Measurements from ENCODE around the gene RUVBL2.

RUVBL2 gene

DNA sequence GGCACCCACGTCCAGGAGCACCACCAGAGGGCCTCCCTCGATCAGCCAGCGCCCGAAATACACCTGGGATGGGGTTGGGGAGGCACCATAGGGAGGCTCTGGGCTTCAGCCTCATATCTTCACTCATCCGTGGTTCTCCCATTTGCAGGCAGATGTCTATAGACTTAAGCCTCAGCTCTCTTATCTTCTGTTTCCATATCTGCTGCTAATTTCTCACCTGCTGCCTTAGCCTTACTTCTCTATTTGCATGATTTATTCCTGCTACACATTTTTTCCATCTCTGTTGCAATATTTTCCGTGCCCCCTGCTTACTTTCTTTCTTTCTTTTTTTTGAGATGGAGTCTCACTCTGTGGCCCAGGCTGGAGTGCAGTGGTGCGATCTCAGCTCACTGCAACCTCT, 6.4 kb upstream of the RUVBL2 start:
- no peak overlapping the region for H3K27ac ChIP-seq
- DNase-seq (ENCODE audit: low read depth, low spot score) = no peak

DNA sequence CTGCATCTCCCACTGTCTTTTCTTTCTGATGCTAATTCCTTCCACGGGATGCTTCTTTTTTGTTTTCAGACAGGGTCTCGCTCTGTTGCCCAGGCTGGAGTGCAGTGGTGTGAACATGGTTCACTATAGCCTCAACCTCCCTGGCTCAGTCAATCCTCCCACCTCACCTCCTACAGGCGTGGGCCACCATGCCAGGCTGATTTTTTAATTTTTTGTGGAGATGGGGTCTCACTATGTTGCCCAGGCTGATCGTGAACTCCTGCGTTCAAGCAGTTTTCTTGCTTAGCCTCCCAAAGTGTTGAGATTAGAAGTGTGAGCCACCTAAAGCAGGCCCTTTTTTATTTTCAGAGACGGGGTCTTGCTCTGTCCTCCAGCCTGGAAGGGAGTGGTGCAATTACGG, 5.4 kb upstream of the RUVBL2 start:
- DNase-seq (ENCODE audit: low read depth, low spot score) = no peak
- H3K27ac ChIP-seq = no peak overlapping the region

DNA sequence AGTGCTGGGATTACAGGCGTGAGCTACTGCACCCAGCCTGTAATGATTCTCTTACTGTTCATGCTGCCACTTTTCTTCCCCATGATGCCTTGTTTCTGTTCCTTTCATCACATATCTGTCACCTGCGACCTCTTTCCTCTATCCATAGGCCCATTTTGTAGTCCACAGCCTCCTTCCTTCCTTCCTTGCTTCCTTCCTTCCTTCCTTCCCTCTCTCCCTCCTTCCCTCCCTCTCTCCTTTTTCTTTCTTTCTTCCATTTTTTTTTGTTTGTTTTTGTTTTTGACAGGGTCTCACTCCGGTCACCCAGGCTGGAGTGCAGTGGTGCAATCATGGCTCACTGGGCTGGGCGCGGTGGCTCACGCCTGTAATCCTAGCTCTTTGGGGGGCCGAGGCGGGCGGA, 4.8 kb upstream of the RUVBL2 start:
- no peak overlapping the region for H3K27ac ChIP-seq
- DNase-seq (ENCODE audit: low read depth, low spot score) = no peak

DNA sequence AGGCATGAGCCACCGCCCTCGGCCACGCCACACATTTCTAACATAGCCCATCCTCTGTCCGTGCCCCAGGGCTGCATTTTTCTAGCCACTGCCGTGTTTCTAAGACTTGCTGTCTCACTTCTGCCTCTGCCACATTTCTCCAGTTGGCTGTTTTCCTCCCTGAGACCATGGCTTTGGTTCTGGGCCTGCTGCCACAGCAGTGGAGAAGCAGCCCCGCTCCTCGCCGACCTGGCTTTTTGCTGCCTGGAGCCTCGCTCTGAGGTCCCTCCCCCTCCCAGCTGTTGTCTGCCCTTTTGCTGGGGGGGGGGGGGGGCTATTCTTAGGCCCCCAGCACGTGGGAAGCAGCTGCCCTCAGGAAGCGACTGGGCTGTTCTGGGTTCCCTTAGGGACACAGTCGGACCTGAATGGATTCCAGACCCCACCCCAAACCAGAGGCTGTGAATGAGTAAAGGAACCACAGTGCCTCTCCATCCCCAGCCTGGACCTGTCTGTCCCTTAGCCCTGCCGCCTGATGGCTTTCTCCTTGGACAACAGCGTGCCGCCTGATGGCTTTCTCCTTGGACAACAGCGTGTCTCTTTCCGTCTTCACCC, 3.9 kb upstream of the RUVBL2 start:
- no peak overlapping the region for H3K27ac ChIP-seq
- DNase-seq (ENCODE audit: low read depth, low spot score) = no peak

DNA sequence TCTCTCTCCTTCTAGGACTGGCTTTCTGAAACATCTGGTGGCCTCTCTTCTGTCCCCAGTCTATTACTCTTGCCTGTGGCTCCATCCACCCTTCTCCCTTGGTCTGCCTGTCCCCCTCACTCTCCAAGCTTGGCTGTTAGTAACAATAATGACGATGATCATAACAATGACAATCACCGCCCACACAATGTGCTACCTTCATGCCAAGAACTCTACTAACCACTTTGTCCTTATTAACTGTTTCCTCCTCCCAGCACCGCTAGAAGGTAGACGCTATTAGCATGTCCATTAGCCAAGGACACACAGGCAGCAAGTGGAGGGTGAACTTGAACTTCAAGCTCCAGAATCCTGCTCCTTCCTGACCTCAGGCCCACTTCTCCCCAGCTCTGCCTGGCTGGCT, 3.3 kb upstream of the RUVBL2 start:
- DNase-seq (ENCODE audit: low read depth, low spot score) = no peak
- H3K27ac ChIP-seq = no peak overlapping the region

DNA sequence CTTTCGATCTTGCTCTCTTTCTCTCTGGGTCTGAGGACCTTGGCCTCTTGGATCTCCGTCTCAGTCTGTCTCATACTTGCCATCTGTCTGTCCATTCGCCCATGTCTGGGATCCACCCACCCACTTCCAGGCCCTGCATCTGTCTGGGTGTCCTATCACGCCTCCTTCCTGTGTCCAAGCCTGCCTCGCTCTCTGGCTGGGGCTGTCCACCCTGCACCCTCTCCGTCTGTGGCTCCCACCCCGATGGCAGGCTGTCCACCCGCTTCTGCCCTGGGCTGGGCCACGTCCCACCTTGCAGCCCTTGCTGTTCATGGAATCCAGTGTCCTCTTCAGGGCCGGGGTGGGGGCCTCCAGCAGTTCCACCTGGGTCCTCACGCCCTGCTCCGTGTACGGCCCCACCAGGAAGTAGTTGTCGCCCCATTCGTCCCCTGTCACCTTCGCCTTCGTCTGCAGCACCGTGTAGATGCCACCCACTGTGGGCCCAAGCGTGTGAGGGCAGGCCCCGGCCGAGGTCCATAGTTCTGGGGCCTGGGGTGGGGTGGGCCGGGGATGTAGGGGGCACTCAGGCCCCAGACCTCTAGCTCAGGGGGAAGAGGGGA, 2.6 kb upstream of the RUVBL2 start:
- no peak overlapping the region for H3K27ac ChIP-seq
- no peak for DNase-seq (ENCODE audit: low read depth, low spot score)

DNA sequence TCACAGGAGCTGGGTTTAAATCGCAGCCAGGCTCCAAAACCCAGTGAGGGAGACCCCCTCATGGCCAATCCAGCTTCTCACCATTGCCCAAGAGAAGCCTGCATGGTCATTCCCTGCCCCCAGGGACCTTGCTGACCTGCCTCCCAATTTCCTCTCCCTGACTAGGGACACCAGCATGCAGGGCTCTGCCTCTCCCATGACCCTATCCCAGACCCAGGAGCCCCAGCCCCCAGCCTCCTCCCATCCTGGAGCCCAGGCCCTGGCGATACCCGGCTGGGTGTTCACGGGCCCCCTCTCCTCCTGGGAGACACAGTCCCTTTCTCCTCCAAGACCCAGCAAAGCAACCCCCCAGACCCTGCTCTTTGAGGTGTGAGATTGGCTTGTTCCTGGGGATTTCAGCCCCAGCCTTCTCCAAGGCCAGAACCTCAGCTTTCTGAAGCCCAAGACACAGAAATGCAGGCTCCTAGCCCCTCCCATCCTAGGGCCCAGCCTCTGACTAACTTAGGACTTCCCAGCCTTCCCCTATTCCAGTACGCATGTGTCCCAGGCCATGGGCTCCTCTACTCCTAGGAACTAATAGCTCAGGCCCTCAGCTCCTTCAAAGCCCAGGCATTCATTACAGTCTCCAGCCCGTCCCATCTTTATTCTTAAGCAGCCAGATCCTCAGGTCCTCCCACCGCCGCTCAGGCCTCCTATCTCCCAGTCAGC, 1.7 kb upstream of the RUVBL2 start:
- DNase-seq (ENCODE audit: low read depth, low spot score) = peak; percentile 34
- peak overlapping the region; percentile 85 for H3K27ac ChIP-seq

DNA sequence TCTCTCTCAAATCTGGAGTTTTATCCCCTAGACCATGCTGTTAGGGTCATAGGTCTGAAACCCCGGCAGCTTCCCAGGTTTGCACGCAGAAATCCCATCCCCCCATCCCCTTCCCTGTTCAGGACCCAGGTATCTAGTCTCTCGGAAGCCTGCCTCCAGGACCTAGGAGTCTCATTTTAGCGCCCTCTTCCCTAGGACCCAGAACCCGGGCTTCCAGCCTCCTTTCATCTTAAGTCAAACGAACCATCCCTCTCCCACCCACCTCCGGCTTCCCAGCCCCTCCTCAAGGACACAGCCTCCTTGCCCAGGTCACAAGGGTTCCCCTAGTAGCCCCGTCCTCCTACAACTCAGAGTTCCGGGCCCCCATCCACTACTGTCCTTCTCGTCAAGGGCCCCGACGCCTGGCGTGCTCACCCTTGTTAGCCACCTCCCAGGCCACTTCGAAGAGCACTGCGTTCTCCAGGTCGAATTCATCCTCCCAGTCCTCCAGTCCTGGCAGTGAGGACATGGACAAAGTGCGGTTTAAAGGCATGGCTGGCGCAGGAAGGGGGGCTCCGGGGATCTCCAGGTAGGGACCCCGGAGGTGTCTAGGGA, 1.0 kb upstream of the RUVBL2 start:
- no peak for DNase-seq (ENCODE audit: low read depth, low spot score)
- H3K27ac ChIP-seq = peak overlapping the region; percentile 85

DNA sequence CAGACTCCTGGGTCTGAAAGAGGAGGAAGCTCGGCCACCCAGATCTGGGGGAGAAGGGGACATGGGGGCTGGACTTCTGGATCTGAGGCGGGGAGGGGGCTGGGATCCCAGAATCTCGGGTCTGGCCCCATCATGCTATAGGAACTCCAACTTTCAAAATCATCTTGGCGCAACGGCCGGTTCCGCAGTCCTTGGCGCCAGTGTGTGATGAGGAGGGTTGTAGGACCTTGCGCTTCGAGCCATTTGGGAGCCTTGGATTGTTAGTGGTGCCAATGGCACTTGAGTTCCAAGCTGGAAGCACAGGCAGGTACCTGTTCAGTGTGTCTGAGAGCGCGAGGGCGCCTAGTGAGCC, 324 bp downstream of the RUVBL2 start:
- no peak for DNase-seq (ENCODE audit: low read depth, low spot score)
- peak overlapping the region; percentile 85 for H3K27ac ChIP-seq

DNA sequence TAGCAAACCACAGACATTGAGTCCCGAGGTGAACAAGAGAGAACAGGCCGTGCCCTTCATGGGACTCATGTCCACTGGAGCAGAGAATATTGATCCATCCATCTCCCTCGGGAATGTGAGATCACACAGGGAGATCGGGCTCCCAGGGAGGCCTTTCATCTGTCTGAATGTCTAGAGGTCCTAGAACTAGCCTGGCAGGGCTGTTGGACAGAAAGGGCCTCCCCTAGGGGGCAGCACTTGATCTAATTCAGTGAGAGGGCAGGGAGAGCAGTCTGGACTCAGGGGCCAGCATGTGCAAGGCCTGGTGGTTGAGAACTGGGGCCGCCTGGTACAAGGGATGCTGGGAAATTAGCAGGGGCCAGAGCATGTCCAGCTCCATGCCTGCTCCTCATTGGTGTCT, 4.3 kb downstream of the RUVBL2 start:
- DNase-seq (ENCODE audit: low read depth, low spot score) = no peak

DNA sequence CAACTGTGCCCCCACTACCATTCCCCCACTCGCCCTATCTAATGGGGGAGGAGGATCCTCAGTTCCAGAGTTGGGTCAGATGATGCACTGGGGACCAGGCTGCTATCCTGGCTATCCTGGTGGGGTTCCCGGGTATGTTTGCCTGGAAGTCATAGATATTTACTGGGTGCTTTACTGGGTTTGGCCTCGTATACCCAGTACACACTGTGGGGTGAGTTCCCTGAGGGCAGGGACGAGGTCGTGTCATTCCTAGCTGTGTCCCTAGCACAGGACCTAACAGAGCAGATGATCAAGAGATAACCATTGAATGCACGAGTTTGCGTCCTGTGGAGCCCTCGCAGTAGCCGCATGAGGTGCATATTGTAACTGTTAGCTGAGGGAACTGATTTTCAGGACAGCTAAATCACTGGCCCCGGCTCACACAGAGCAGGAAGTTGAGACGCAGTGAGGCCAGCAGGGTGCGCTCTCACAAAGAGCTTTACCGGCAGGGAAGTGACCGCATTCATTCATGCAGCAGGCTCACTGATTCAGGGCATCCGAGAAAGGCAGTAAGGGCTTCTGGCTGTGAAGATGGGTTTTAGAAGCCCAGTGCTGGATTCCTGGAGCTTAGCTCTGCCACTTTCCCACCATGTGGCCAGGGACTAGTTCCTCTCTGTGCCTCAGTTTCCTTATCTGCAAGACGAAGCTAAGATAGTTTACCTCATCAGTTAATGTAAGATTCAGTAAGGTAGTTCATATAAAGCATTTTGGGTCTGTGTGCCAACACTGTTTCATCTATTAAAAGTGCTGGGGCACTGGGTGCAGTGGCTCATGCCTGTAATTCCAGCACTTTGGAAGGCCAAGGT, 6.0 kb downstream of the RUVBL2 start:
- H3K27ac ChIP-seq = no peak overlapping the region
- DNase-seq (ENCODE audit: low read depth, low spot score) = peak; percentile 10

More for the DNA sequence above, 4.3 kb downstream of the RUVBL2 start:
- no peak overlapping the region for H3K27ac ChIP-seq

DNA sequence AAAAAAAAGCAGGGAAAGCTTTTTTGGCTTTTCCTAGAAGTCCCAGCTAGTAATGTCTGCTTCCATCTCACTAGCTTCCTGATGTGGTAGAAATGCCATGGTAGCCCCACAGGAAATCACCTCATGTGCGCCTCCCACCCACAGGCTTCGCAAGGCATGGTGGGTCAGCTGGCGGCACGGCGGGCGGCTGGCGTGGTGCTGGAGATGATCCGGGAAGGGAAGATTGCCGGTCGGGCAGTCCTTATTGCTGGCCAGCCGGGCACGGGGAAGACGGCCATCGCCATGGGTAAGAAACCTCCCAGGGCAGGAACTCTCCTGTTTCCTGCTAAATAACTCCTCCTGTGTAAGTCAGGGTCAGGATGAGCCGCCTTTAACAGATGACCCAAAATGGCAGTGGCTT, 10.4 kb downstream of the RUVBL2 start:
- no peak for DNase-seq (ENCODE audit: low read depth, low spot score)

DNA sequence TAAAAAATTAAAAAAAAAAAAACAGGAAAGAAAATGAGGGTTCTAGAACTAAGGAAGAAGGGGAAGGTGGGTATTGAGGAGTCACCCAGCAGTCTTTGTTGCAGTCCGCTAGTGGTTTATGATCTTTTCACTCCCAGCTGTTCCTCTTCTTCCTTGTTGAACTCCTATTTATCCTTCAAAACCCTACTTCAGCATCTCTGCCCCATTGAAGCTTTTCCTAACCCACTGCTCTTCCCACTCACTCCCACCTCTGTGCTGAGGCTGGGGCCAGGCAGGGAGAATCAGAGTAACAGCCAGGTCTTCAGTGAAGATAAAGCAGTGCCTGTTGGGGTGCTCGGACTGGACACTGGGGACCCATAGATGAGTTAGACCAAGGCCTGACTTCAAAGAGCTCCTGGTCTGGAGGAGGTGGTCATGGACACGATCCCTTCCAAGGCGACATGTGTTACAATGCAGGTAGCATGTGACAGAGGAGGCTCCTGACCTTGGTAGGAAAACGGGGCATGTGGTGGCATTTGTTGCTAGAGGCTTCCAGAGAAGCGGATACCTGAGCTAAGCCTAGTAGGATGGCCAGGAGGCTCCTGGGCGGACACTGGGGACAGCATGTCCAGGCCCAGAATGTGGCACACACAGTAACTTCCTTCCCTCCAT, 11.4 kb downstream of the RUVBL2 start:
- no peak overlapping the region for H3K27ac ChIP-seq
- DNase-seq (ENCODE audit: low read depth, low spot score) = no peak

More for the DNA sequence above, 10.4 kb downstream of the RUVBL2 start:
- H3K27ac ChIP-seq = no peak overlapping the region

DNA sequence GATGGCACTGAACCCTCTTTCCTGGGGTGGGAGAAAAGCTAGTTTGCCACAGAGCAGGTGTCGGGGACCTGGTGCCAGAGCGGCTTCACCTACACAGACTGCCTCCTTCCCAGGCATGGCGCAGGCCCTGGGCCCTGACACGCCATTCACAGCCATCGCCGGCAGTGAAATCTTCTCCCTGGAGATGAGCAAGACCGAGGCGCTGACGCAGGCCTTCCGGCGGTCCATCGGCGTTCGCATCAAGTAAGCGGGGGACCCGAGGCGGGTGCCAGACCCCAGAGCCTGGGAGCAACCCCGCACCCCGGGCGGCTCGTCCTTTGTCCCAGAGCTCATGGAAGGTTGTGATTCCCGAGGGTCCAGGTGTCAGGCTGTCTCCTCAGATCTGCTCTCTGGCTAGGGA, 13.2 kb downstream of the RUVBL2 start:
- no peak for DNase-seq (ENCODE audit: low read depth, low spot score)

DNA sequence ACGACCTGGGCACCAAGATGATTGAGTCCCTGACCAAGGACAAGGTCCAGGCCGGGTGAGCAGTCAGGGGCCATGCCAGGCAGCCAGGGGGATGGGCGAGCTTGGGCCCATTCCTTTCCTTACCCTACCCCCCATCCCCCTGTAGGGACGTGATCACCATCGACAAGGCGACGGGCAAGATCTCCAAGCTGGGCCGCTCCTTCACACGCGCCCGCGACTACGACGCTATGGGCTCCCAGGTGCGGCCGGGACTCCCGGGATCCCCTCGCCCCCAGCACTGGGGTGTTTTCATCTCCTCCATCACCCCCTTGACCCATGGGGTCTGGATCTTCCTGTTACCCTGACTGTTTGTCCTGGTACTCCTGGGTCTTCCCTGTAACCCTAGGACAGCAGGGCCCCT, 16.1 kb downstream of the RUVBL2 start:
- no peak for DNase-seq (ENCODE audit: low read depth, low spot score)

More for the DNA sequence above, 13.2 kb downstream of the RUVBL2 start:
- no peak overlapping the region for H3K27ac ChIP-seq

DNA sequence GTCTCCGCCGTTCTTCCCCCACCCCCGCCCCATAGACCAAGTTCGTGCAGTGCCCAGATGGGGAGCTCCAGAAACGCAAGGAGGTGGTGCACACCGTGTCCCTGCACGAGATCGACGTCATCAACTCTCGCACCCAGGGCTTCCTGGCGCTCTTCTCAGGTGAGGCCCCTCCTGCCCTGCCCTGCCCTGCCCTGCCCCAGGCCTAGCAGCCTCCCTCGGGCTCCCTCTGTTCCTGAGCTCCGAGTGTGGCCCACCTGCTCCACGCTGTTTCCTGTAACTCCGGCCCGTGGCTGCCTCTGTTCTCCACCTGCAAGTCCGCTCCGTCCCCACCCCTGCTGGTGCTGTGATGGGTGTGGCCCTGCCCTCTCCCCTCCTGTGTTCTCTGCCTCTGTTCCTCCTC, 16.8 kb downstream of the RUVBL2 start:
- no peak overlapping the region for H3K27ac ChIP-seq
- DNase-seq (ENCODE audit: low read depth, low spot score) = no peak

More for the DNA sequence above, 16.1 kb downstream of the RUVBL2 start:
- no peak overlapping the region for H3K27ac ChIP-seq

DNA sequence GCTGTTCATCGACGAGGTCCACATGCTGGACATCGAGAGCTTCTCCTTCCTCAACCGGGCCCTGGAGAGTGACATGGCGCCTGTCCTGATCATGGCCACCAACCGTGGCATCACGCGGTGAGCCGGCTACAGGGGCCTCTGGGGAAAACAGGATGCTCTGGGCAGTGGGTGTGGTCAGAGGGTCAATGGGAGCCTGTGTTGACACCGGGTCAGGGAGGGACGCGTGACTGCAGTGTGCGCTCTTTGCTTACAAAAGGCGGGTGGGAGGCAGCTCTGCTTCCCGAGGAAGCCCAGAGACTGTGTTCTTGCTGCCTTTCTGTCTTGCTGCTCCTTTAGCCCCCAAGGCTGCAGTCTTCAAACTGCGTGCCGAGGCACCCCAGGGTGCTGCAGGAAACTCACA, 17.5 kb downstream of the RUVBL2 start:
- no peak overlapping the region for H3K27ac ChIP-seq

DNA sequence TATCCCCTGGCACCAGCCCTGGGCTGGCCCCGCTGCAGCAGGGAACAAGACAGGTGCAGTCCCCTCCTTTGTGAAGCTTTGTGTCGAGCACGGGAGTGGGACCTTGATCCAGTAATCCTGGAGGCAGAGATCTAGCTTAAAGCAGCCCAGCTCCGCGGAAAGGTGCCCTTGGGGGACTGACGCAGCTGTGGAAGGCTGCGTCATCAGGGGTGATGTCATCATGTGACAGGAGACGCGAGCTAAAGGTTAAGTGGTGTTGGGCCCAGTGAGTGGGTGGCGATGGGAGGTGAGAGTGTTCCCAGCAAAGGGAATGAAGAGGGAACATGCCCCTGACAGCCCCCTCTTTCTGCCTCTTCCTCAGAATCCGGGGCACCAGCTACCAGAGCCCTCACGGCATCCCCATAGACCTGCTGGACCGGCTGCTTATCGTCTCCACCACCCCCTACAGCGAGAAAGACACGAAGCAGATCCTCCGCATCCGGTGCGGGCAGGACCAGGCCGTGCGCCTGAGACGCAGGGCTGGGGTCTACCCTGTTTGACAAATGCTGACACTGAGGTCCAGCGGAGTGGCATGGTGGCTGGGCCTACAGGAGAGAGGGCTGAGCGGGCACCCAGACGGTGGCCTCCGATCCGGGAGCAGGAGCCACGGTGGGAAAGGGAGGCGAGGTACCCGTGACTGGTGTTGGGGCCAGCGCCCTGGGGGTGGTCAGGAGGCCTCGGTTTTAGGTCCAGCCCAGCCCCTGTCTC, 20.6 kb downstream of the RUVBL2 start:
- no peak for DNase-seq (ENCODE audit: low read depth, low spot score)
- no peak overlapping the region for H3K27ac ChIP-seq

More for the DNA sequence above, 17.5 kb downstream of the RUVBL2 start:
- no peak for DNase-seq (ENCODE audit: low read depth, low spot score)

DNA sequence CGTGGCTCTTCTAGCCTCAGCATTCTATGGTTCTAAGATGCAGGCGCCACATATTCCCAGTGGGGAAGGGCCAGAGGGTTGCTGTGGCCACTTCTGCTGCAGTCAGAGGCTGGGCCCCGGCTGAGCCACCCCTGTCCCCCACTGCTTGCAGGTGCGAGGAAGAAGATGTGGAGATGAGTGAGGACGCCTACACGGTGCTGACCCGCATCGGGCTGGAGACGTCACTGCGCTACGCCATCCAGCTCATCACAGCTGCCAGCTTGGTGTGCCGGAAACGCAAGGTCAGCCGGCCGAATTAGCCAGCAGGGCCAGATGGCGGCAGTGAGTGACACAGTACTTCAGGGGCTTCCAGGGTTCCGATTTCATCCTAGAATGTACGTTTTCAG, 21.2 kb downstream of the RUVBL2 start:
- no peak overlapping the region for H3K27ac ChIP-seq
- no peak for DNase-seq (ENCODE audit: low read depth, low spot score)
